ENCODE results near the gene CTSW.

The CTSW gene

GRCh38 chr11:65928667-65929066 is 49.0 kb downstream of the CTSW start:
- DNase-seq (ENCODE audit: low spot score) = no peak

GRCh38 chr11:65931773-65932557 is 52.3 kb downstream of the CTSW start:
- DNase-seq (ENCODE audit: low spot score) = no peak

- DNase-seq (ENCODE audit: low spot score) = no peak
Observed at GRCh38 chr11:65932558-65932919, 52.9 kb downstream of the CTSW start.

Data from COLO829 (cell line).